Fibroblast of lung (primary cell): Measurements from ENCODE around the gene CELF5. TPM values are rescaled to one million over a fixed set of nuclear protein-coding genes. Genes with fewer than 3 reads are reported as not detected.

ENCODE experiments used
- DNase-seq, 2 donors: peaks; one replicate each; pipeline versions ENCODE4 v3.0.0 to v3.0.0-alpha.2; 2010; ENCODE audit warnings: low read depth in 2 of 2
- H2AFZ ChIP-seq: 2 replicates; pipeline ENCODE4 v1.5.1; 2012; ENCODE audit warnings: low read length, control low read depth, inconsistent platforms
- H3K27ac ChIP-seq: 2 replicates; pipeline ENCODE4 v1.5.1; 2011; ENCODE audit warnings: low read length, control low read depth; ENCODE audit not compliant: insufficient read depth
- H3K27me3 ChIP-seq: 2 replicates; pipeline ENCODE4 v1.5.1; 2011; ENCODE audit warnings: mild to moderate bottlenecking, low read length; ENCODE audit not compliant: control insufficient read depth, insufficient read depth
- H3K36me3 ChIP-seq: 2 replicates; pipeline ENCODE4 v1.5.1; 2011; ENCODE audit warnings: low read length; ENCODE audit not compliant: control insufficient read depth, insufficient read depth
- H3K4me1 ChIP-seq: 2 replicates; pipeline ENCODE4 v1.5.1; 2011; ENCODE audit warnings: low read length; ENCODE audit not compliant: control insufficient read depth, insufficient read depth; ENCODE audit errors: extremely low read depth
- H3K4me2 ChIP-seq: 2 replicates; pipeline ENCODE4 v1.5.1; 2011; ENCODE audit warnings: low read length, control low read depth; ENCODE audit not compliant: insufficient read depth; ENCODE audit errors: extremely low read depth
- H3K4me3 ChIP-seq, 4 experiments: fragments of 200-600 bp in 1 of 4; sonication (generic) in 1 of 4; replicated peaks in 1 of 4; 2 replicates each; pipeline ENCODE4 v1.5.1; 2011 to 2016; ENCODE audit warnings: low read length in 4 of 4, low read depth in 3 of 4, mild to moderate bottlenecking in 3 of 4, control low read depth in 2 of 4, inconsistent platforms in 1 of 4, mixed read lengths in 1 of 4; ENCODE audit not compliant: insufficient read depth in 1 of 4; ENCODE audit errors: control extremely low read depth in 1 of 4
- H3K79me2 ChIP-seq: 2 replicates; pipeline ENCODE4 v1.5.1; 2012; ENCODE audit warnings: mild to moderate bottlenecking, low read length, inconsistent platforms; ENCODE audit not compliant: control insufficient read depth, insufficient read depth
- H3K9ac ChIP-seq: 2 replicates; pipeline ENCODE4 v1.5.1; 2011; ENCODE audit warnings: mild to moderate bottlenecking, low read length, control low read depth; ENCODE audit not compliant: insufficient read depth
- H3K9me3 ChIP-seq: 2 replicates; pipeline ENCODE4 v1.5.1; 2012; ENCODE audit warnings: low read depth, low read length; ENCODE audit not compliant: control insufficient read depth, insufficient read depth
- H4K20me1 ChIP-seq: 2 replicates; pipeline ENCODE4 v1.5.1; 2011; ENCODE audit warnings: low read length; ENCODE audit not compliant: control insufficient read depth, insufficient read depth; ENCODE audit errors: extremely low read depth
- EZH2 ChIP-seq: IDR thresholded peaks from 2 replicates; pipeline ENCODE4 v1.5.1; 2012; ENCODE audit warnings: low read length, control low read depth, mild to moderate bottlenecking; ENCODE audit errors: missing control alignments
- polyA plus RNA-seq, 2 donors: library from polyadenylated mRNA; depleted of rRNA in 1 of 2; stranded (reverse) in 1 of 2; unstranded in 1 of 2; fragments of >200 nt; gene quantifications; 2 replicates each; pipeline ENCODE4 v1.2.1, GENCODE V29; 2011 to 2012; ENCODE audit warnings: missing spikeins in 1 of 2
- total RNA-seq: library from RNA; depleted of rRNA; stranded (reverse); fragments of >200 nt; gene quantifications from 2 replicates; pipeline ENCODE4 v1.2.1, GENCODE V29; 2014
- TF ChIP-seq, protein P1 (sequence below), 2 donors: IDR thresholded peaks in 1 of 2; conservative IDR thresholded peaks in 1 of 2; 1 replicate in 1 of 2; 2 replicates in 1 of 2; pipeline ENCODE4 v1.5.1; 2011 to 2012; ENCODE audit warnings: low read length in 2 of 2, control low read depth in 1 of 2, inconsistent platforms in 1 of 2, low read depth in 1 of 2, mild to moderate bottlenecking in 1 of 2

Gene CELF5
- total and polyA plus RNA-seq, 2 donors (not counting 1 experiment from before 2014, with no cell fraction given): under 0.01 TPM; not detected in 1

- no peak overlapping the region for H3K4me2 ChIP-seq
- H3K4me1 ChIP-seq: no peaks in the 10 kb centered on the region
- no peak for DNase-seq
- TF ChIP-seq EZH2: no peak
- TF ChIP-seq, protein P1, sequence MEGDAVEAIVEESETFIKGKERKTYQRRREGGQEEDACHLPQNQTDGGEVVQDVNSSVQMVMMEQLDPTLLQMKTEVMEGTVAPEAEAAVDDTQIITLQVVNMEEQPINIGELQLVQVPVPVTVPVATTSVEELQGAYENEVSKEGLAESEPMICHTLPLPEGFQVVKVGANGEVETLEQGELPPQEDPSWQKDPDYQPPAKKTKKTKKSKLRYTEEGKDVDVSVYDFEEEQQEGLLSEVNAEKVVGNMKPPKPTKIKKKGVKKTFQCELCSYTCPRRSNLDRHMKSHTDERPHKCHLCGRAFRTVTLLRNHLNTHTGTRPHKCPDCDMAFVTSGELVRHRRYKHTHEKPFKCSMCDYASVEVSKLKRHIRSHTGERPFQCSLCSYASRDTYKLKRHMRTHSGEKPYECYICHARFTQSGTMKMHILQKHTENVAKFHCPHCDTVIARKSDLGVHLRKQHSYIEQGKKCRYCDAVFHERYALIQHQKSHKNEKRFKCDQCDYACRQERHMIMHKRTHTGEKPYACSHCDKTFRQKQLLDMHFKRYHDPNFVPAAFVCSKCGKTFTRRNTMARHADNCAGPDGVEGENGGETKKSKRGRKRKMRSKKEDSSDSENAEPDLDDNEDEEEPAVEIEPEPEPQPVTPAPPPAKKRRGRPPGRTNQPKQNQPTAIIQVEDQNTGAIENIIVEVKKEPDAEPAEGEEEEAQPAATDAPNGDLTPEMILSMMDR (conservative IDR thresholded peaks at IDR 0.05 in 1 of 2, IDR thresholded peaks at IDR 0.05 in 1 of 2; ENCODE audit: low read depth in 1 of 2, low read length in 2 of 2): no peak
- H3K27ac ChIP-seq: no peak overlapping the region
- no peaks in the 10 kb centered on the region for H3K9me3 ChIP-seq
- no peaks in the 10 kb centered on the region for H3K27me3 ChIP-seq
- H3K79me2 ChIP-seq: no peaks in the 10 kb centered on the region
- H3K9ac ChIP-seq: no peak overlapping the region
- peaks cover 11% of the 10 kb centered on the region for H3K36me3 ChIP-seq
- H3K4me3 ChIP-seq: no peak overlapping the region
- H2AFZ ChIP-seq: no peak overlapping the region
- H4K20me1 ChIP-seq: no peaks in the 10 kb centered on the region
Measured at GRCh38 chr19:3208317-3209207, 15.9 kb upstream of the CELF5 start.

- Histone ChIP-seq H2AFZ (no peak overlapping the region), H3K27me3 (no peaks in the 10 kb centered on the region), H3K36me3 (peaks cover 8% of the 10 kb centered on the region), H3K4me1 (no peaks in the 10 kb centered on the region), H3K79me2 (no peaks in the 10 kb centered on the region), H3K27ac (no peak overlapping the region), H3K9me3 (no peaks in the 10 kb centered on the region), H3K4me2 (no peak overlapping the region), H4K20me1 (no peaks in the 10 kb centered on the region), H3K4me3 (no peak overlapping the region), H3K9ac (no peak overlapping the region)
- peak in 1 of 2 donors; percentile 9 for DNase-seq
- TF ChIP-seq EZH2: no peak
- TF ChIP-seq, protein P1 (conservative IDR thresholded peaks at IDR 0.05 in 1 of 2, IDR thresholded peaks at IDR 0.05 in 1 of 2; ENCODE audit: low read depth in 1 of 2, low read length in 2 of 2): peak; percentile 34 to 70
Measured at GRCh38 chr19:3210347-3211017, 14.0 kb upstream of the CELF5 start.

DNA sequence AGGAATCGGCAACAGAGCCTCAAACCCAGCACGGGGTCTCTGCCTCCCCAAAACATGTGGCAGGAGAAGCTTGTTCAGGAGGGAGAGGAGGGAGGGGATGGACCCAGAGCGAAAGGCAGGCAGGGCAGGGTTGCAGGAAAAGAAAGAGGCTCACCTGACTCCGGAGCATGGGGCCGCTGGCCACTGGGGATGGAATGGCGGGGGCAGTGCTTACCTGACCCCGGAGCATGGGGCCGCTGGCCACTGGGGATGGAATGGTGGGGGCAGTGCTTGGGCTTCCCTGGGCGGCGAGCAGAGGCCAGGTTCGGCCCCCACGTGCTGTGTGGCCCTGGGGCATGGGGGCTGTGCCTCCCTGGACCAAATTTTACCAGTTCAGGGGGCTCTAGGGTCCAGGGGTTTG is 13.3 kb upstream of the CELF5 start:
- Histone ChIP-seq H3K9ac (no peak overlapping the region), H4K20me1 (no peaks in the 10 kb centered on the region), H3K27ac (no peak overlapping the region), H3K9me3 (no peaks in the 10 kb centered on the region), H2AFZ (no peak overlapping the region), H3K4me2 (no peak overlapping the region), H3K79me2 (no peaks in the 10 kb centered on the region), H3K4me1 (no peaks in the 10 kb centered on the region), H3K4me3 (no peak overlapping the region), H3K27me3 (no peaks in the 10 kb centered on the region), H3K36me3 (peaks cover 8% of the 10 kb centered on the region)
- TF ChIP-seq EZH2: no peak
- TF ChIP-seq, protein P1 (conservative IDR thresholded peaks at IDR 0.05 in 1 of 2, IDR thresholded peaks at IDR 0.05 in 1 of 2; ENCODE audit: low read depth in 1 of 2, low read length in 2 of 2): no peak
- DNase-seq: no peak
